ENCODE results near the gene FADS3.
"Not testable (repeated sequence)": the region's sequence is repeated elsewhere in the genome, so short reads cannot be mapped to it uniquely, and the experiment has no call there.

The FADS3 gene

DNA sequence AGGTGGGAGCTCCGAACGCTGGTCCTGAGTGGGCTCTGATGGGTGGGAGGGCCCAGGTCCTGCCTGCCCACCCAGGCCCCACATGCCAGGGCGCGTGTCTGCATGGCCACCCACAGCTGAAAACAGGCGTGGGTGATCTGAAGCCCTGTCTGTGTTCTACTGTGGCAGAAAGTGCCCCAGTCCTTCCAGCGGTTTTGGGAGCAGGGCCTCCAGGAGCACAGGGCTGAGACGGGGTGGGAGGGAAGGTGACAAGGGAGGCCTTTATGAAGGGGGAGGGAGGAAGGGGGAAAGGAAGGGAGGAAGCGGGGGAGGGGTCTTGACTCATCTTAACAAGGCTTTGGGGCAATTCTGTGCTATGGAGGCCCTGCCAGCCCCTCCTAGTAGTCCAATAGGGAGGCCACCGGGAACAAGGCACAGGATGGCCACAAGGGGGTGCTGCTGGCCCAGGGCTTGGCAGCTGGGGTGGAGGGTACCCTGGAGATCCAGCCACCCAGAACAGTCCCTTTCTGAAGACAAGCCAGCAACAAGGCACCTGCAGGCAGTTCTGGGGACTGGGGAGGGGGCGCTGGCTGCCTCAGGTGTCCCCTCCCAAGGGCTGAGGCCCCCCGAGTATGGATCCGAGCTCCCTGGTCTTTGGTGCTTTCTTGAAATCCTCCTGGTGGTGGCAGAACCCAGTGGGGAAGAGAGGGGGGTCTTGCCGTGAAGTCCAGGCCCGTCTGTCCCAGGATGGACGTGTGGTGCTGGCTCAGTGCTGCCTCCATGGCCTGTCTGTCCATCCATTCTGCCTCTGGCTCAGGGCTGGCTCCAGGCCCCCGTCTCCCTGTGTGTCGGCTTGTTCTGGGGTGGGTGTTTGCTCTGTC lies 6.3 kb upstream of the FADS3 start:
- DNase-seq = no peak

DNA sequence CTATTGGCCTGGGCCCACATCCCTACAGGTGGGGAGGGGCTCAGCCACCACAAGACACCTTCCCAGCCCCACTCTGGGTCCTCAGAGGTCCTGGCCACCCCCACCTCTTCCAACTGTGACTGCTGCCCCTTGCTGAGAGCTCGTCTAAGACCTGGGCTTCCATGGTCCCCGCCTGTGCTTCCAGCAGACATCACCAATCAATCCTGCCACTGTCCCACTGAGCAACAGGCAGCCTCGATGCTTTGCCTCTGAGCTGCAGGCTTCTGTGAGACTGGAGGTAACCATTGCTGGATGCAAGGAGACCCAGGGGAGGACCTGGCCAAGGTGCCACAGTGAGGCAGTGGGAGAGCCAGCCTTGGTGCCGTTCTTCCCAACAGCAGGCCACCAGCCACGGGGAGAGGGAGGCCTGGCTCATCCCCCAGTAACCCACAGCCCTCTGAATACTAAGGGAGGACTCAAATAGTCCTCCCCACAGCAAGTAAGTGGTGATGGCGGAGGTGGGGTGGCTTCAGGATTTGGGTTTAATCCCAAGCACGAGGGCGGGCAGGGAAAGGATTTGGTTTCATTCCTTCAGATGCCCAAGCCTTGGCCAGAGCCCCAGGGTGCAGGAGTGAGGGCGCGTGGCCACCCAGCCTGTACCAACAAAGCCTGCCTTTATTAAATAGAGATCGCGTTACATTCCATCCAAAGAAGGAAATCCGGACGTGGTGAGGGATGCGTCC lies 5.5 kb upstream of the FADS3 start:
- no peak for DNase-seq

DNA sequence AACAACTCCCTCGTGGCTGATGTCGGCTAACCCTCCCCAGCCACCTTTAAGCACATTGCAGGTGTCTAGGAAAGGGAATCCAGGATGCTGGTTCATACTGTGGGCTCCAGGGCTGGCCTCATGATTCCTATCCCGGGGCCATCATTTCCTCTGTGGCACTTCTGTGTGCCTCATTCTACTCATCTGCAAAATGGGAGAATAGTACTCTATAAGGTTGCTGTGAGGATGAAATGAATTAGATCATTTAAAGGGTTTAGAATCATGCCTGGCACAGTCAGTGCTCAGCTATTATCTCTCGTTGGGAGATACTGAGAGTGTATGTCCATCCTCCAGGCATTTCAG lies 4.3 kb upstream of the FADS3 start:
- DNase-seq = no peak

DNA sequence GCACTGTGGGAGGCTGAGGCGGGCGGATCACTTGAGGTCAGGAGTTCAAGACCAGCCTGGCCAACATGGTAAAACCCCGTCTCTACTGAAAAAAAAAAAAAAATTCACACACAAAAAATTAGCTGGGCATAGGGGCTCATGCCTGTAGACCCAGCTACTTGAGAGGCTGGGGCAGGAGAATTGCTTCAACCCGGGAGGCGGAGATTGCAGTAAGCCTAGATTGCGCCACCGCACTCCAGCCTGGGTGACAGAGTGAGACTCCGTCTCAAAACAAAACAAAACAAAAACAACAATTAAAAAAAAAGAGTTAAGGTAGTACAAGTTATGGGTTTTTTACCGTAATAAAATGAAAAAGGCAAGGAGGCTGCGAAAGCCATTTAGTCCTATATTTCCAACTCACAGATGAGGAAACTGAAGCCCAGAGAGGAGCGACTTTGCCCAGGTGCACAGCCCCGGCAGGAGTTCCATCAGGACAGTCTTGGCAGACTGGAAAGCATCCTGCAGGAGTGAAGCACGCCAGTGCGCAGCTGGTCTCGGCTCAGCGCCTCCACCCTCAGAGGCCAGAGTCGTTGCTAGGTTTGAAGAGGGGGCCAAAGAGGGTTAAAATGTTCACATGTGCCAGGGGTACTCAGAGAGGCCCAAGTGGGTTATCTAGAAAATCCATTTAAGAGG lies 3.8 kb upstream of the FADS3 start:
- no peak for DNase-seq

DNA sequence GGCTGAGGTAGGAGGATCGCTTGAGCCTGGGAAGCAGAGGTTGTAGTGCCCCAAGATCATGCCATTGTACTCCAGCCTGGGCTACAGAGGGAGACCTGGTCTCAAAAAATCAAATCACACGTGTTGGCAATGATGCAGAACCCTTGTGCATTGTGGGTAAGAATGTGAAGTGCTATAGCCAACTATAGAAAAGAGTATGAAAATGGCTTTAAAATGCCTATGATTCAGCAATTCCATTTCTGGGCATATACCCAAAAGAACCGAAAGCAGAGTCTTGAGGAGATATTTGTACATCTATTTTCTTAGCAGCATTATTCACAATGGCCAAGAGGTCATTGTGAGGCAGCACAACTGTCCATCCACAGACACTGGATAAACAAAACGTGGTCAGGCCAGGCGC lies 2.6 kb upstream of the FADS3 start:
- DNase-seq = no peak

DNA sequence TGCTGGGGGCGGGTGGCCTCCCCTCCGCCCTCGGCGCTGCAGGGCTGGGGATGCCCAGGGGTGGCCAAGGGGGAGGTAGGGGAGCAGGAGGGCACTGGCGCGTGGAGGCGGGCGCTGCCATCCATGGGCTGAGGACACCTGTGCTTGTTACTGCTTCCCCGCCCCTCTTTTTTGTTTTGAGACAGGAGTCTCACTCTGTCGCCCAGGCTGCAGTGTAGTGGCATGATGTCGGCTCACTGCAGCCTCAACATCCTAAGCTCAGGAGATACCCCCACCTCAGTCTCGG lies 683 bp upstream of the FADS3 start:
- DNase-seq = no peak

DNA sequence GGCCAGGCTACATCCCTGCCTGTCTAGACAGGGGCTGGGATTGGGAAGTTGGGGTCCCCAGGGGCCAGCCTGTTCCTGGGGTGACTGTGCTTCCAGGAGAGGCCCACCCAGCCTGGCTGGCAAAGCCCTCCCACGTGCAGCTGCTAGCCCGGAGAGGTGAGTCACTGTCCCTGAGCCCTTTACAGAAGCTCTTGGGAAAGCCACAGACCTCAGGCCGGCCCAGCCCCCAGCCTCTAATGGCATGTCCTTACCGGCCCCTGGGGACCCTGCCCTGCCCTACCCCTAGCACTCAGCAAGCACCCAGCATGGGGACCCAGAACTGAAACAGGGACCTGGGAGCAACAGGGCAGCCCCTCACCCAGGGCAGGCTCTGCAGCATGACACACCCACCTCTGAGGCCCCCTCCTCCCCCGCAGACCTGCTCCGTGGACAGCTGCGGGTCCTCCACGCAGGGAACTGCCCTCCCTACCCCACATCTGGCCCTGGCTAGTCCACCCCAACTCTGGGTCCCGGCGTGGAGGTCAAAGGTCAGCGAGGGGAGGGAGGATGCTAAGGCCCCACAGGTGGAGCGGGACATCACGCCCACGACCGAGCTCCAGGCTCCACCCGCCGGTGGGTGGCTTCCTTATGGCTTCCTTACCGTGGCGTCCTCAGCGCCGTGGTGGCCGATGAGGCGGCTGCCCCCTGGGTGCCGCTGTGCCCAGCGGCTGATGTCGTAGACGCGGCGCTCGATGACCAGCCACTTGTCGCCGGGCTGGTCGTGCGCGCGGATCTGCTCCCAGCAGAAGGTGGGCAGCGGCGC lies 615 bp downstream of the FADS3 start:
- DNase-seq = no peak

DNA sequence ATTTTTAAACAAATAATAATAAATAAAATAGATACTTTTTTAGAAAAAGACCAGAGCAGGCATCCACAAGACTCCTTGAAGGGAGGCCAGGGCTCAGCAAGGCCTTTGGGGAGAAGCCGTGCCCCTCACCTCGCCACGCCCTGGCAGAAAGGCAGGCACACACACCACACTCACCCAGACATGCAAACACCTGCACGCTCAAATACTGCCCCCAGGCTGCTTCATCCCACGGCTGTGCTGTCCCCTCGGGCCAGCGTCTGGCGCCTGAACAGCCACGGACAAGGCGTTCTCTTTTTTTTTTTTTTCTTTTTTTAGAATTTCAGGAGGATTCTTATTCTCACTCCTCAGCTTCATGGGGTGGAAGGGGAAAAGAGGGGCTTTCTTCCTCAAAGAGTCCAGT lies 1.5 kb downstream of the FADS3 start:
- DNase-seq = no peak

DNA sequence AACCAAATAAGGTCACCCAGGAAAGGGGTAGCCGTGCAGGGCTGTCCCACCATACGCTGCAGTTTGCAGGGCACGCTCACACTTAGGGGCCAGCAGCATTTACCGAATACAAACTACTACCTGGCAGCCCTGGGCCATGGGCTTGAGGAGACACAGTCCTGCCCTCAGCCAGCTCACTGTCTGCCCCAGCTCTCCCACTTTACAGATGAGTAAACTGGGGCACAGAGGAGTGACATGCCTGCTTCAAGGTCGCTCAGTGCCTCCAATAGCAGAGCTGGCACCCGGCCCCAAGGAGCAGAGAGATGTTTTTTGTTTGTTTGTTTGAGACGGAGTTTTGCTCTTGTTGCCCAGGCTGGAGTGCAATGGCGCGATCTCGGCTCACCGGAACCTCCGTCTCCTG lies 2.8 kb downstream of the FADS3 start:
- DNase-seq = no peak

DNA sequence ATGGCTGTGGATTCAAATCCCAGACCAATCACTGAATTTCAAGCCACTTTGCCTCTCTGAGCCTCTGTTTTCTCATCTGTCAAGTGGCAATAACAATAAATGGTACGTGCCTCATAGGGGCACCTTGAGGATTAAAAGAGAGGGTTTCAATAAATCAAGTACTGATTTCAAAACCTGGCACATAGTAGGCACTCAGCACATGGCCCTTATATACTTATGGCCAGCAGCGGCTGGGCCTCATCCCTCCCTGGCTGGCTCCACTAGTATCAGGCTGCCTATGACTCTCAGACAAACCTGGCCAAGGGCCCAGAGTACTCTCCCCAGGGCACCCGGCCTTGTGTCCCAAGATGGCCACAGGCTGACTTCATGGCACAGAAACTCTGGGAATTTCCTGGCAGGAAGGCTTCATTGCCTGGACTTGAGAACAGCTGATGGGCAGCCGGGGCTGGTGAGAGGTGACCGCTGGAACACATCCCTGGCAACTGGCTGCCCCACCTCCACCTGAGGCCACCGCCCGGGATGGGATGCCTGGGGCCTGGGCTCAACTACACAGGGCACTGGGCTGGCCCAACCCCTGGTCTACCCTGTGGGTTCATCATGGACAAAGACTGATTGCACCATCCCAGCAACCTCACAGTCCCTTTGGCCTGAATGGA lies 3.4 kb downstream of the FADS3 start:
- DNase-seq = no peak

DNA sequence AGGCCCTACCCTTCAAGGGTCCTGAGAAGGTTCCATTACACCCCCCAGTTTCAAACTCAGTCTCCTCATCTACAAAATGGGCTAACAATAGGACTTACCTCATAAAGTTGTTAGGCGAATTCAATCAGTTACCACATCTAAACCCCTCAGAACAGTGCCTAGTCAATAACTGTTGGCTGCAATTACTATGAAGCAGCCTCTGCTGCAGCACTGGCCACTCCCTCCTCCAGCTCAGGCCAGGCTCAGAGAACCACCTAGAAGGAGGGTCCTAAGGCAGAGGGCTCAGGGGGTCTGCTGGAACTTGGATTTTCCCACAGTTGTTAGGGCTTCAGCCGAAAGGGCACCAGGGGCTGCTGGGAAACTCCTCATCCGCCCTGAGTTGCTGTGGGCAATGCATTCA lies 4.7 kb downstream of the FADS3 start:
- no peak for DNase-seq

DNA sequence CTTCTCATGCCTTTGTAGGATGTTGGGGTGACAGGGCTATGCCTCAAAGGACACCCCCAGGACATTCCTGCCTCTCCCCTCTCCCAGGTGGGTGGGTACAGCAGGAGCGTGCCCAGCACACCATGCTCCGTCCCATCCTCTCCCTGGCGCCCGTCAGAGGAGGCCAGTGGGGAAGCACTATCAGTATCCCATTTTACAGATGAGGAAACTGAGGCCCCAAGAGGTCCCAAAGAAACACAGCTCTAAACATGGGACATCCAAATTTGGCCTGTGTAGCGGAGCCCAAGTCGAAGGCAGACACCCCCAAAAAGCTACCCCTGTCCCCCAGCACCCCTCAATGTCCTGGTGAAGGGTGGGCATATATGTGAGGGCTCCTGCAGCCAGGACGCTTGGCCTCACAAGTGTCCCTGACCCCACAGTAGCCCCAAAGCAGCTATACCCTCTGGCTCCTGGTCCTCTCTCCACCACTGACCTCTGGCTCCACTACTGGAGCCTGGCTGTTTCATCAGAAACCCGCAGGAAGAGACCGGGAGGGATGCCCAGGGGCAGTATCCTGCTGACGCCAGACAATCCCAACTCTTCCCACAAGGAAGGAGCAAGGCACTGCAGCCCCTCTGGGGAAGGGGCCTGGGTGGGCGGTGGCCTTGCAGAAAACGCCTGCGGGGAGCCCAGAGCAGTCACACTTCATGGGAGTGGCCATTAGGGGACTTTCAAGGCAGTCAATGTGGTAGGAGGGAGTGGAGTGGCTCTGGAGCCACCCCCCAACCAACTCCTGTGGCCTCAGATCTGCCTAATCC lies 5.4 kb downstream of the FADS3 start:
- no peak for DNase-seq

DNA sequence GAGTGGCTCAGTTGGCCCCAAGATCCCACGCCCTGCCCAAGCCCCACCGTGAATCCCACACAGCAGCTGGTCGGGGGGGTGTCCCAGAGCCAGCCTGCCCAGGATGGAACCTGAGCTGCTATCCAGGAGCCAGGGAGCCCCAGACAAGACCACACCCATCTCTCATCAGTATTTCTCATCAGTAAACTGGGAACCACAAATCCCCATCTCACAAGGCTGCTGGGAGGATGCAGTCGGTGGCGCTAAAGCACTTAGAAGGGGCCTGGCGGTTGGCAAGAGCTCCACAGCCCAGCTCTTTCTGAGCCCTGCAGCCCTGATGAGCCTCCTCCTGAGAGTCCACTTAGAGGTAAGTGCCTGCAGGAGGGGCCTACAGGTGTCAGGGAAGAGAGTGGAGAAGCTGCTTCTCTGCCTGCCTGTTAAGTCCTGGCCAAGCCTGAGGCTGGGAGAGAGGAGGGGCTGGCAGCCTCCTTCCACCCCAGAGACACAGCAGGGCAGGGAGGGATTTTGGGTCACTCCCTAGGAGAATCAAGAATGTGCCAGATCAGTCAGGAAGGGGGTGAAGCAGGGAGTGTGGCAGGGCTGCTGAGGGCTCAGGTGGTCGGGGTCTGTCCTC lies 6.1 kb downstream of the FADS3 start:
- no peak for DNase-seq

DNA sequence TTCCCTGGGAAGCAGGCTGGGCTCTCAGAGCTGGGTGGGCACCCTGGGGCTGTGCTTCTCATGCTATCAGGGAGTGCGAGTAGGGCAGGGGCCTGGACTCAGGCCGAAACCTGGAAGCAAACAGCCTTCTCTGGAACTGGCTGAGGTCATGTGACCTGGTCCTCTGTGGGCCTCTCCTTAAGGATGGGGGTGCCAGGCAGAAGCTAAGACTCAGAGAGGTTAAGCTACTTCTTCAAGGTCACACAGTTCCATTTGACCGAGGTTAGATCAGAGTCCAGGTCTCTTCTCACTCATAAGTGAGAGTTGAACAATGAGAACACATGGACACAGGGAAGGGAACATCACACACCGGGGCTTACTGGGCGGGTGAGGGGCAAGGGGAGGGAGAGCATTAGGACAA lies 7.4 kb downstream of the FADS3 start:
- DNase-seq = no peak

DNA sequence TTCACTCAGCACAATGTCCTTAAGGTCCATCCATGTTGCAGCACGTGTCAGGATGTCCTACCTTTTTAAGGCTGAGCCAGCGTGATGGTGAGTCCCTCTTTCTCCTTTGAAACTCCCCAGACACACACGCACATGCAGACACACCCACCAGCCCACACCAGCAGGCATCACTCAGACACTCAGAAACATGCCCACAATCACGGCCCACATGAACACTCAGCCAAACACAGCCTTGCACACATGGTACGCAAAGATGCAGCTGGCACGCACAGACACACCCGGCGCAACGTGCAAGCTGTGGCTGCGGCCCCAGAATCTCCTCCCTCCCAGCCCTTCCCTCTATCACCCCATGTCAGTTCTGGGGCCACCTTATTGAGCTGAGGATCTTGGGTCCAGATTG lies 8.0 kb downstream of the FADS3 start:
- DNase-seq = no peak

DNA sequence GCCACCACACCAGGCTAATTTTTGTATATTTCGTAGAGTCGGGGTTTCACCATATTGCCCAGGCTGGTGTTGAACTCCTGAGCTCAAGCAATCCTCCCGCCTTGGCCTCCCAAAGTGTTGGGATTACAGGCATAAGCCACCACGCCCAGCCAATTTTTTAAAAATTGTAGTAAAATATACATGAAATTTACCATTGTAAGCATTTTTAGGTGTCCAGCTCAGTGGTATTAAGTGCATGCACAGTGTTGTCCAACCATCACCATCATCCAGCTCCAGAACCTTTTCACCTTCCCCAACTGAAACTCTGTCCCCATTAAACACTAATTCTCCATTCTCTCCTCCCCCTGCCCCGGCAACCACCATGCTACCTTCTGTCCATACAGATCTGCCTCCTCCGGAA lies 8.5 kb downstream of the FADS3 start:
- no peak for DNase-seq

DNA sequence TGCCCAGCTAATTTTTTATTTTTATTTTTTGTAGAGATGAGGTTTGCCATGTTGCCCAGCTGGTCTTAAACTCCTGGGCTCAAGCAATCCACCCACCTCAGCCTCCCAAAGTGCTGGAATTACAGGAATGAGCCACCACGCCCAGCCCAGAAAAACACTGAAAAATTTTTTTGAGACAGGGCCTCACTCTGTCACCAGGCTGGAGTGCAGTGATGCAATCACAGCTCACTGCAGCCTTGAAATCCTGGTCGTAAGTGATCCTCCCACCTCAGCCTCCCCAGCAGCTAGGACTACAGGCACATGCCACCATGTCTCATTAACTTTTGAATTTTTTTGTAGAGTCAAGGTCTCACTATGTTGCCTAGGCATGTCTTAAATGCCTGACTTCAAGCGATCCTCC lies 9.1 kb downstream of the FADS3 start:
- not testable (repeated sequence) for DNase-seq

DNA sequence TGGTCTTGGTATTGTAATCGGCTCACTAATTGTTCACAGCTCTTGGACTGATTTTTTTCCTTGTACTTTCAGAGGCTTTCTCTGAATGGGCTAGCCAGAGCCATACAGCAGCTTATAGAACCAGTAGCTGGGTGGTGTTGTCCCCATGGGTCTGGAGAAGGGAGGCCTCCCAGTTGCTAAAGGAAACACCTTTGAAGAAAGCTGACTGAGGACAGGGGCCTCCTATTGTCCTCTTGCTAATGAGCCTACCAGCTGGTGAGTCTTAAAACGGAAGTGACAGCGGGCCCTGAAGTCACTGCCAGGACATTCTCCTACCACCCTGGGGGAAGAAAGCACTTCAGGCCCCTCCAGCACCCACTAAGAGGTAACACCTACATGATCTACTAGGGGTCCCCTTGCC lies 9.9 kb downstream of the FADS3 start:
- DNase-seq = no peak

DNA sequence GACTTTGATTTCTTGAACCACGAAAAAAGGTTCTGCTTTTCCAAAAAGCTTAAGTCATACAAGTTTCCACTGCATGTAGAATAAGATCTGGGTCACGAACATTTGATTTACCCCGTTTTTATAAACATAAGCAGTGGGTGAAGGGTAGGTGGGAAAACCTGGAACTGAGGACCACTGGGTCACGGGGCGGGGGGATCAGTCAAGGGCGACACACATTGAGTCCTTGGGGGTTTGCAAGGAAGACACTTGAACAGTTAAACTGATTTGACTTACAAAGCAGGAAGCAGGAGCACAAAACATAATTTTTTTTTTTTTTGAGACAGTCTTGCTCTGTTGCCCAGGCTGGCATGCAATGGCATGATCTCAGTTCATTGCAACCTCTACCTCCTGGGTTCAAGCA lies 10.9 kb downstream of the FADS3 start:
- no peak for DNase-seq

DNA sequence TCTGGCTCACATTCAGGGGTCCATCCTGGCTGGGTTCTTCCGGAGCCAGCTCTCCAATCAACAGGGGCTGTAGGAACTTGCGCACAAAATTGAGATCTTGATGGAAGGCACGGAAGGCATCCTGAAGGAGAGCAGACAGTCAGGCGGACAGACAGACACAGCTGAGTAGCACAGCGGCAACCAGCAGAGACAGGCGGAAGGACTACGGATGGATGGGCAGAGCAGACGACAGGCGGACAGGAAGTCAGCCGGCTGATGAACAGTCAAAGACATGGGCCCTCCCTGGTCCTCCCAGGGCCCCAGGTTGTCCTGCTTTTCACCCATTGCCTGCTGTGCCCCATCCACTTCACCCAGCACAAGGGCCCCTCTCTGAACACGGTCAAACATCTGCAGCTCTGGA lies 11.3 kb downstream of the FADS3 start:
- DNase-seq = no peak

DNA sequence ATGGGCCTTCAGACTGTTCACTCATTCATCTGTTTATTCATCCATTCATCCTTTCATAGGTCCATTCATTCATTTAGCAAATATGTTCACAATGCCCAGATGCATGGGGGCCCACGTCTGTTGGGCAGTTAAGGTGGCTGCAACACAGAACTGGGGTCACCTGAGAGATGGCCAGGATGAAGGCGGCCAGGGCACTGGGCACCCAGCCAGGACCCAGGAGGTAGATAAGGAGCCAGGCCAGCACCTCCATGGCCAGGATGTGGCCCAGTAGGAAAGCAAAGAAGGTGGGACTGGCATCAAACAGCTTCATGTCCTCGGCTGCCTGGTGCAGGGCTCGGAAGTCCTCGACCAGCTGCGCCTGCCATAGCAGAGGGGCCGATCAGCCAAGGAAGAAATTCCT lies 12.2 kb downstream of the FADS3 start:
- no peak for DNase-seq

DNA sequence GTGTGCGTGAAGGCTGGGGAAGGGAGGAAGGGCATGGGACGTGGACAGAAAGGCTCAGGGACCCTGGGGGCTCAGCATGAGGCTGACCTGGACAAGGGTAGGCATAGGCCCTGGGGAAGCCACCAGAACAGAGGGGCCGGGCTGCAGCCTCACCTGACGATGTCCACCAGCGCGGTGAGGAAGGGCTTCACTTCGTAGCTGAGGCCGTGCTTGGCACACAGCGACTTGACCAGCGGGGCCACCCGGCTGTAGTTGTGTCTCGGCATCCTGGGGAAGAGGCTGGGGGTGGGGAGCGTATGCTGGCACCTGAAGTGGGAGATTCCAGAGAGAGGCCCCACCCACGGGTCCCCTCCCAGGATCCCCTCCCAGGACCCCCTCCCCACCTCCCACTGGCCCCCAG lies 15.6 kb downstream of the FADS3 start:
- no peak for DNase-seq

All from DMS 273 treated with DMSO at 0.1 percent for 48 hours (cell line).